GM13977 (cell line): ENCODE data around the gene ABHD12.

Experiments used
- DNase-seq: peaks from one replicate; pipeline ENCODE4 v3.0.0; 2012; ENCODE audit warnings: low spot score
- CTCF ChIP-seq: IDR thresholded peaks from 2 replicates; pipeline ENCODE4 v1.5.1; 2012; ENCODE audit warnings: mild to moderate bottlenecking, control low read depth; ENCODE audit not compliant: insufficient read depth; ENCODE audit errors: extremely low read depth, missing control alignments
- in situ Hi-C: fragments of 300-500 bp; cut with MboI; formaldehyde crosslinking; loops from one replicate; pipeline ENCODE4 v1.12.0; 2022; ENCODE audit warnings: low sequenced_read_pairs, low pct_unique_long_range_greater_than_20kb, mixed read lengths, inconsistent platforms; ENCODE audit not compliant: unreplicated experiment

ABHD12 gene

GRCh38 chr20:25389401-25389857 is 1.2 kb downstream of the ABHD12 start:
- no peak for DNase-seq
- TF ChIP-seq CTCF, result no peak
- in situ Hi-C loops, result no loop called here

GRCh38 chr20:25382704-25383370 is 7.8 kb downstream of the ABHD12 start:
- DNase-seq, result no peak
- in situ Hi-C loops, result no loop called here
- TF ChIP-seq CTCF, result no peak

- in situ Hi-C loops, result no loop called here
- DNase-seq, result no peak
- no peak for TF ChIP-seq CTCF
These were observed 9.6 kb downstream of the ABHD12 start for GRCh38 chr20:25380945-25381614.

GRCh38 chr20:25378884-25379733 is 11.5 kb downstream of the ABHD12 start:
- in situ Hi-C loops, result no loop called here
- DNase-seq, result no peak
- no peak for TF ChIP-seq CTCF

GRCh38 chr20:25378189-25378883 is 12.3 kb downstream of the ABHD12 start:
- TF ChIP-seq CTCF, result no peak
- DNase-seq, result no peak
- in situ Hi-C loops, result no loop called here

- DNase-seq, result no peak
- in situ Hi-C loops, result no loop called here
- no peak for TF ChIP-seq CTCF
These were observed 13.7 kb downstream of the ABHD12 start for GRCh38 chr20:25376886-25377285.
